ENCODE data around the gene FAM193A. TPM values are rescaled to one million over a fixed set of nuclear protein-coding genes. Genes with fewer than 3 reads are reported as not detected.
"Not testable (repeated sequence)": the region's sequence is repeated elsewhere in the genome, so short reads cannot be mapped to it uniquely, and the experiment has no call there.

Gene FAM193A
- polyA plus RNA-seq, 5 donors = 26.0 to 32.8 (median 26.7) TPM

DNA sequence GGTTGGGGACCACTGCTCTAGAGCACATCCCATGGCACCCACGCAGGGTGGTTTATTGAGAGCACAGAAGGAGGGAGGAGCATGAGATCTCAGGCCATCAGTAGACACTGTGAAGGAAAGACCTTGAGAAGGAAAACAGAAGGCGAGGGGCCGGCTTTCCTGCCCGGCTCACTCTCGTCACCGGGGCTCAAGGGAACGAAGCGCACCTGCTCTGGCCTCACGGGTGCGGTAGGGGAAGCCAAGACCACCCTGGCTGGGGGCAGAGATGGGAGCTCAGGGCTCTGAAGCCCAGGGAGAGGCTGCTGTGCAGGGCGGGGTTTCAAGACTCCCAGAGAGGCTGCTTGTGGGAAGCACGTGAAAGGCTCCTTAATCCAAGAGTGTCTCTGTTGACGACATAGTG lies 113.8 kb downstream of the FAM193A start:
- DNase-seq = no peak

DNA sequence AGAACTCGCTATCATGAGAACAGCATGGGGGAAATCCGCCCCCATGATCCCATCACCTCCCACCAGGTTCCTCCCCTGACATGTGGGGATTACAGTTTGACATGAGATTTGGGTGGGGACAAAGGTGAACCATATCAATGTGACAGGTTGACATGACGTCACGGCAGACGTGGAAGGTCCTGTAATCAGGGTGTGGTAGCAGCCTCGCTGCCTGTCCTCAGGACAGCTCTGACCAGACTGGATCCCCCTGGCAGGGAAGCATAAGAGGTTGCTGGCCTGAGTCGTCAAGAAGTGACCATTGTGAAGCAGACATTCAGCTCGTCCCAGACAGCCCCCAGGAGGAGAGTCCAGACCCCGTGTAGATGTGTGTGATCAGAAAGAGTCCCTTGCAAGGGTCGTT lies 115.1 kb downstream of the FAM193A start:
- no peak for DNase-seq

DNA sequence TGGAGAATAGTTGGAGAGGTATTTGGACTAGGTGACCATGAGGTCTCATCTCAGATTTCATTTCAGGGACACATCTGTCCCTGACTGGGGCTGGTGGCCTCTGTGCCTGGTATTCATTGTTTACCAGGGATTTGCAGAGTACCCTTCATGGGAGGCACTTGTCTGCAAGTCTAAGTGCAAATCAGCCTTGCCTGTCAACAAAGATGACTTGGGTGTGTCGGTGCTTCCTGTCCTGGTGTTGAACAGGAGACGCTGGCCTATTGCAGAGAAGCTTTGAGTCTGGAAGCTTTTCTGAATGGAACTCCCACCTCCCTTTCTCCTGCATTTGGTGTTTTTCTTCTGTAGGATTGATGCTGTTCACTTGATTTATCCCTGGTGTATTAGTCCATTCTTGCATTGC lies 115.6 kb downstream of the FAM193A start:
- DNase-seq = no peak

DNA sequence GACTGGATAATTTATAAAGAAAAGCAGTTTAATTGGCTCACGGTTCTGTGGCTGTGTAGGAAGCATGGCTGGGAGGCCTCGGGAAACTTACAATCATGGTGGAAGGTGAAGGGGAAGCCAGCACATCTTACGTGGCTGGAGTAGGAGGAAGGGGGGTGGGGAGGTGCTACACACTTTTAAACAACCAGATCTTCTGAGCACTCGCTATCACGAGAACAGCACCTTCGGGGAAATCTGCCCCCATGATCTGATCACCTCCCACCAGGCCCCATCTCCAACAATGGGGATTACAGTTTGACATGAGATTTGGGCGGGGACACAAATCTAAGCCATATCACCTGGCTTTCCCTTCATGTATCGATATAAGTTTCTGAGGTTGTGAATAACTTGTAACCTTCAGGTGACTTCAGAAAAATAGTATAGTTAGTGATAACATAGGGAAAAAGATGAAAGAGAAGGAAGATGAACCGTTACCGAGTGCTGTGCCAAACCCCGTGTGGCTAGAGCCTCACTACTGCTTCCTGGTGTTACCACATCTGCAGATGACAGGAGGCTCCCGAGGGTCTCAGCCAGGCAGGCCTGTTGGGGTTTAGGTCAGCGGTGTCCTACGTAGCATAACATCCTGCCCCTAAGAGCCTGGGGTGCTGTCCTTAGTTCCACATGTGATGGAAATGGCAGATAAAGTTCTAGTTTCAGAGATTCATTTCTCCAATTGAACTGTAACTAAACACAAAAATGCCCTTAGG lies 116.1 kb downstream of the FAM193A start:
- no peak for DNase-seq

DNA sequence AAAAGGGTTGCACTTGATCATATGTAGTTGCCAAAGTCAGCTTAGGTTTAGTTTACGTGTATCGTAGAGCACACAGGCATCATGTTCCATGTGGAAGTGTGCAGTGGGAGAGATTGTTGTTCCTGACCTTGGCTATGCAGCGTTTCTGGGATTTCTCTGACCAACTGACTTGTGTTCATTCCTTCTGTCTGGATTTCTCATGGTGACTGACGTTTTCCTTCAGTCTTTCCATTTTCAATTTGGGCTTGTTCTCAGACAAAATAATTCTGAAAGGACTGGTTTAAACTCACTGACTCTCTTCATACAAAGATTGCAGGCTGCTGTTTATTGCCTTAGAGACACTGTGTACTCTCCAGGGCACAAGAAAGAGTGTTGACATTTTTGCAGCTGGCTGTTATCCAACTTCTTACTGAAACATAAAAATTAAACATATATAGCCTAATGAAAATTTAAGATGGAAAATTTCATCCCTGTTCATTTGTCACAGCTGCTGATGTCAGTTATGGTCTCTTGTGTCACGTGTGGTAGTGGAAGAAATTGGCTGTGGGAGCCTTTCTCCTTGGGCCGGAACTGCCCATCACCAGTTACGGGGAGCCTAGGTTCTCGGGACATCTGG lies 124.3 kb downstream of the FAM193A start:
- peak; percentile 76 to 82 for DNase-seq

DNA sequence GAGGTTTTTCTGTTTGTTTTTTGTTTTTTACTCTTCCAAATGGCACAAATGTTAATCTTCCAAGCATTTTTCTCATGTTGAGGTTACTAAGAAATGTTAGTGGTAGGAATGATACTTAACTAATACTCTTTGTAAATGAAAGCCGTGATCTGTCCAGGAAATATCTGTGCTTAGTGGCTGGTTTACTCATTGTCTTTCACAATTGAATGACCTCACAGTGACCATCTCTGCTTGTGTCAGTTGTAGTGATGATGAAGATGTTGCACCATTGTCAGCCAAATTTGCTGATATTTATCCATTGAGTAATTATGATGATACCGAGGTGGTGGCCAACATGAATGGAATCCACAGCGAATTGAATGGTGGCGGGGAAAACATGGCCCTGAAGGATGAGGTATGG lies 126.2 kb downstream of the FAM193A start:
- DNase-seq = no peak

DNA sequence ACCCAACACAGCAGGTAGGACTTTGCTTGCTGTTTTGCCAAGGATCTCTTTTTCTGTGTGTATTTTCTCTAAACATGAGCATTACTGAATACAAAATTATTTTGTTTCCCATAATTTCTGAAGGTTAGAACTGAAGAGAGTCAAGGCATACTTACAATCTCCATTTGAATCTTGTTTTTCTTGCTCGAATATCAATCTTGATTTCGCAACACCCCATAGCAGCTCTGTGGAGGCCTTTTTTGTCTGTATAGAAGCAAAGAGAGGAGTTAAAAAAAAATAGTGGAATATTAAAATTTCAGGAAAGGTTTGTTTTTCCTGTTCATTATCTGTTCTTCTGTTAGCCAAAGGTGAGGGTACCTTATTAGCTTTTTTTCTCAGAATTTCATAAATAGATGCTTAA lies 126.8 kb downstream of the FAM193A start:
- peak in 1 of 2 donors; percentile 7 for DNase-seq

DNA sequence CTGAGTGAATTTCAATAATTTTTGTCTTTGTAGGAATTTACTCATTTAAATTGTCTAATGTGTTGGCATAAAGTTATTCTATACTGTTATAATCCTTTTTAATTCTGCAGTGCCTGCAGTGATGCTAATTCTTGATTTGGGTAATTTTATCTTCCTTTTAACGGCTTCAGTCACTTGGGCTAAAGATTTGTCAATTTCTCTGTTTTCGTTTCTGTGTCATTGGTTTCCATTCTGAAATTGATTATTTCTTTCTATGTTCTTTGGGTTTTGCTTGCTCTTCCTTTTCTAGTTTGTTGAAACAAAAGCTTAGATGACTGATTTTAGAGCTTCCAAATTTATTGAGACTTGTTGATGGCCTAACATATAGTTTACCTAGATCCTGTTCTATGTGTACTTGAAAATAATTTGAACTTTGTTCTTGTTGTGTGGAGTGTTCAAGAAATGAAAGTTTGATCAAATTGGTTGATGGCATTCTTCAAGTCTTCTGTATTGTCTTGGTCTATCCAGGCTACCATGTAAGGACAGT lies 130.3 kb downstream of the FAM193A start:
- no peak for DNase-seq

DNA sequence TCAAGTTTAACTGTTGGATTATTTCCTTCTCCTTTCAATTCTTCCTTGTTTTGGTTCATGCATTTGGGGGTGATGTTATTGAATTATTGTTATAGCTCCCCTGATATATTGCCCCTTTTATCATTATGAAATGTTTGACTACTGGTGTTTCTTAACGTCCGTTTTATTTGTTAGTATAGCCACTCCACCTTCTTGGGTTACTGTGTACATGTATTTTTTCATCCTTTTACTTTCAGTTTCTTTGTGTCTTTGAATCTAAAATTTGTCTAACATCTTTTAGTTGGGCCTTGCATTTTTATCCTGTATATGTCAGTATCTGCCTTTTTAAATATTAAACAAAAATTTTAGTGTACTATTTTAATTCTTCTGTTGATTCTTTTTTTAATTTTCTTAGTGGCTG lies 131.0 kb downstream of the FAM193A start:
- no peak for DNase-seq

DNA sequence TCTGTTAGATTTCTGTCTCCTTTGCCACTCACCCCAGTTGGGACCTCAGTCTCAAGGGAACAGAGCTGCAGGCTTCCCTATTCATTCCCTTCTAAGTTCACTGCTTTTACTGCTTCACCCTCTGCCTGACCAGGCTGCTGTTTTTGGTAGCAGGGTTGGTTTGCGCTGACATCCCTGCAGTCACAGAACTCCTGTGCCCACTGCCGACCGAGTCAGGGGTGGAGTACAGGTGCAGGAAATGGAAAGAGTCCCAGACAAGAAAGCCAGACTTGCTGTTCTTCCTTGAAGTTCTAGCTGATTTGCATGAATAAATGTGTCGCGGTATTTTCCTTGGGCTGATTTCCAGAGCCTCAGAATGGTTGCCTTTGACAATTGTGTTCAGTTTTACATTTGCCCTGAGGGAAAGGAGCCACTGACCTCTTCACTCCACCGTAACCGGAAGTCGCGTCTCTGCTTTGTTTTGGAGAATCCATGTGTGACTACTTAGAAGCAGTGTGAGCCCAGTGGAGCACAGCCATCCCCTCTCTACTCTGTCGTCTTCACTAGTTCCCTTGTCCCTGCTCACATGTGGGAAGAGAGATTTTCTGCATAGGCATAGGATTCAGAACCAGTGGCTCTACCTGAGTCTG lies 134.9 kb downstream of the FAM193A start:
- no peak for DNase-seq

DNA sequence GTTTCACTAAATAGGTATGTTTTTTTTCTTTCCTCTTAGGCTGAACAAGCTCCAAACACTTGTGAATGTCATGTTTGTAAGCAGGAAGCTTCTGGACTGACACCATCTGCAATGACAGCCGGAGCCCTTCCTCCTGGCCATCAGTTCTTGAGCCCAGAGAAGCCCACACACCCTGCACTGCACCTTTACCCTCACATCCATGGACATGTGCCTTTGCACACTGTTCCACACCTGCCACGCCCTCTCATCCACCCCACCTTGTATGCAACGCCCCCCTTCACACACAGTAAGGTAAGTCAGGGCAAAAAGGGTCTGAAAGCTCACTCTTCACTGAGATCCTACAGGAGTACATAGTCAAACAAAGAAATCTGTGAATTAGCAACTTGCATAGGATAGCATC lies 135.6 kb downstream of the FAM193A start:
- no peak for DNase-seq

DNA sequence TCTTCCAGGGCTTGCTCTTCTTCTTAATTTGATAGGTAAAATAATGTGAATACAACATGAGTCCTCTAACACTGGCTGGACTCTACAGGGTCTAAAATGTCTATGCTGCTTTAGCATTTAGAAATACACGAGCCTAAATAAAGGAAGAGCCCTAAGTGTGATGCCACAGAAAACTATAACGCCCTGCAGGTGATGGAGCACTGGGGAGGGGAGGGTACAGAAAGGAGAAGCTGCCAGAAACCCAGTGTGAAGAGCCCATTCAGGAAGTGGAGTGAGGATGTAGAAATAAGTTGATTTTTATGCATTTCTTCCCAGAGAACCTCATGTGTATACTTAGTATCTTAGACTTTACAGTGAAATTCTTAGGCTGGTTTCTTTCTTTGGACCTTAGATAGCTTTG lies 136.3 kb downstream of the FAM193A start:
- no peak for DNase-seq

DNA sequence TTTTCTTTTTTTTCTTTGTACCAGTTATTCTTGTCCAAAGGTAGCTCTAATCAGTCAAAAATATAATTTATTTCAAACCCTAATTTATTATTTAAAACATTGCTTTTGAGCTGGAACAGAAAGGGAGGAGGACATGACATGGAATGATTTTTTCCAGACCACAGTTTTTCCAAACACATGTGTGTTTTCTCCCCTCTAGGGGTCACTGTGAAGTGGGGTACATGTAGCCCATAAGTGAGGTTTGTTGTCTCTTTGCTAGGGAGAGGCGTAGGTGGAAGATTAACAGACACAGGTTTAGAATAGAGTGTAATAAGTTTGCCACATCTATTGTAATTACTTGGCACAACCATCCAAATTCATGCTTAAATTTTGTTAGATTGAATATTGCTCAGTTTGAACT lies 136.7 kb downstream of the FAM193A start:
- DNase-seq = no peak

DNA sequence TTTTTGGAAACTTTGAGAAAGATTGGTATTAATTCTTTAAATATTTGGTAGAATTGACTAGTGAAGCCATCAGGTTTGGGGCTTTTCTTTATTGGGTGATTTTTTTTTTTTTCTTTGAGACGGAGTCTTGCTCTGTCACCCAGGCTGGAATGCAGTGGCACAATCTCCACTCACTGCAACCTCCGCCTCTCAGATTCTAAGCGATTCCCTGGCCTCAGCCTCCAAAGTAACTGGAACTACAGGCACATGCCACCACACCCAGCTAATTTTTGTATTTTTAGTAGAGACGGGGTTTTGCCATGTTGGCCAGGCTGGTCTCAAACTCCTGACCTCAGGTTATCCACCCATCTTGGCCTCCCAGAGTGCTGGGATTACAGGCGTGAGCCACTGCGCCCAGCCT lies 143.3 kb downstream of the FAM193A start:
- not testable (repeated sequence) for DNase-seq

DNA sequence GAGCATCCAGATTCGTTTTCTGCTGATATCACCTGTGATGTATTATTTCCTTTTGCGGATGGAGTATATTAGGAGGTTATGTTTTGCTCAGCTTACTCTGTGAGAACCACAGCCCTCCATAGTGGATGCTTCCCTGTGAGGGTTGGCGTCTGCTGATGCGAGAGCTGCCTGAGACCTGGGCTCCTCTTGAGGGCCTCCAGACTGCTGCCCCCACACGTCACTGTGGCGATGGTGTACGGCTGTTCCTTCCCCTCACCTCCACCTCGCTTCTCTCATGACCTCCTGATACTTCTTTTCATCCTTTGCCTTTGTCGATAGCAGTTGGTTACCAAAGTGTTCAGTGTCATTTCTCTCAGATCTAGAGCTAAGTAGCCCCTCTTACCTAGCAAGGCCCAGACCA lies 148.0 kb downstream of the FAM193A start:
- no peak for DNase-seq

DNA sequence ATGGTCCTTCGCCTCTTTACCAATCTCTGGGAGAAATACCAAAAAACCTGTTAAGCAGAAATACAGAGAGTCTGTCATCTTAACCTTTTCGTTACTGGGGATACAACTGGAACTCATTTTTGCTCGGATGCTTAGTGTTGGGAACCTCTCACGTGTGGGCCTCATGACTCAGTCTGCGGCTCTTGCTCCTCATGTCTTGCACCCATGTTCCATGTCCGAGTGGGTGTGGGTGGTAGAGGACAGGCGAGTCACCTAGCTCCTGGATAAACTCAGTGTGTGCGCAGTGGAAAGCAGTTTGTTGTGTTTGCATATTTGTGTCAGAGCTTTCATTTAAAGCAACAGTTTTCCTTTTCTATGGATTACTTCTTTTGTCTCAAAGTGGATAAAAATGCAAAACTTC lies 149.1 kb downstream of the FAM193A start:
- DNase-seq = no peak

DNA sequence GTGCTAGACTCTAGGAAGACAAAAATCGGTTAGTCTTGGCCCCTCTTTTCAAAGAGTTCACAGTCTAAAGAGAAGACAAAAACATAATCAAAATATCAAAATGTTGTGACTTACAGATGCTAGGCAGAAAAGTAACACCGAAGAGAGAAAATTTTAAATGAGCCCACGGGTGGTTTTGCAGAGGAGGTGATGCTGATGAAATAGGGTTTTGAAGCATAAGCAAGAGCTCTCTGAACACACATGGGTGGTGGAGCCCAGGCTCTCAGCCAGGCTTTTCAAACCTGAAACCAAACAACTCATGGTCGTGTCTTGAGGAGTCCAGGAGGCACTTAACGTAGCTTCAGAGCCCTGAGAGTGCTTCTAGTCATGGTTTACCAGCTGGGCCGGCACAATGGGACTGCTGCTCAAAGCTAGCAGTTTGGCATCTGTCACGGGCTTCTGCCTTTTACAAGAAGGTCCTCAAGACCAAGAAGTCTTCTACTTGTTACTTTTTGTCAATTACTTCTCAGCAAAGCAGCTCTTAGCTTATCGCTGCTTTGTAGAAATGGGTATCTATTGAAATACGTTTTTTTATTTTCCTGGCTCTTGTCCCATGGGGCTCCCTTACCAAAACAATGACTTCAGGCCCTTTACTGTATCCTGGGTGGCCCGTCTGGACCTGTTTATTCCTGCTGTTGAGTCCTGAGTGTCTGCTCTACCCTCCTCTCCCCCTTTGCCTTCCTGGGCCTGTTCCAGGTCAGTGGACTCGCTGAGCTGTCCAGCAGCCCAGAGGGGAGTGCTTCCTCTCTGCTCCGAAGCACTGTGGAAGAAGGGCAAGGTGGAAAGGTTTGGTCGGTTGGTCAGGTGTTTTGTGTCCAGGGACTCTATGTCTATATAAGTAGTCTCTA lies 150.2 kb downstream of the FAM193A start:
- DNase-seq = no peak

DNA sequence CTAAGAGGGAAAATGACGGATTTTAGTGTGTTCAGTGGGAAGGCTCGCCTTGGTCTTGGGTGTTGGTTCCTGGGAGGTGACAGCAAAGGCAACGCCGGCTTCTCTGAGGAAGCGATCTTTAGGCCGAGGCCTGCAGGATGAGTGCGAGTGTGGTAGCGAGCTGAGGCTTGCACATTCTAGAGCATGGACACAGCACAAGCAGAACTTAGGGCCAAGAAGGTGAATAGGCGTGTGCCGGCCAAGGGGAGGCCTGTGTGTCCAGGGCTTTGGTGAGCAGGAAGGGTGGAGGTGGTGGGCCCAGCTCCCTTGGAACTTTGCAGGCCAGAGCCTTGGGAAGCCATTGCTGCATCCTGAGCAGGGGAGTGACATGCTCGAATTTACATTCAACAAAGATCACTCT lies 151.8 kb downstream of the FAM193A start:
- no peak for DNase-seq

DNA sequence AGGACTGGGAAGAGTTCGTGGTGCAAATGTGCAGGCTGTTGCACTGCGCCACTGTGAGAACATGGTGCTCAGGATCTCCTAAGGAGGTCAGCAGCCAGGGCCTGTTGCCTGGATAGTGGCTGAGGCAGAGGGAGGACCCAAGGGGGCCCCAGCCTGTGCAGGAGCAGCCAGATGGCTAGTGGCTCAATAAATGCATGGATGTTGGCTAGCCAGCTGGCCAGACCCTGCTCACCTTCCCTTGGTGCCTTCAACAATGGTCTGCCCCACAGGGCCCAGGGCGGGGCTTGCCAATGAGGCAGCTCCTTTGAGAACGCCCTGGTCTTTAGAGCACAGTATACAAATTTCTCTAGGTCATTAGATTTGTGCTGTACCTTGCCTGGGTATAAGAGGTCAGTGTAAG lies 152.2 kb downstream of the FAM193A start:
- DNase-seq = no peak

DNA sequence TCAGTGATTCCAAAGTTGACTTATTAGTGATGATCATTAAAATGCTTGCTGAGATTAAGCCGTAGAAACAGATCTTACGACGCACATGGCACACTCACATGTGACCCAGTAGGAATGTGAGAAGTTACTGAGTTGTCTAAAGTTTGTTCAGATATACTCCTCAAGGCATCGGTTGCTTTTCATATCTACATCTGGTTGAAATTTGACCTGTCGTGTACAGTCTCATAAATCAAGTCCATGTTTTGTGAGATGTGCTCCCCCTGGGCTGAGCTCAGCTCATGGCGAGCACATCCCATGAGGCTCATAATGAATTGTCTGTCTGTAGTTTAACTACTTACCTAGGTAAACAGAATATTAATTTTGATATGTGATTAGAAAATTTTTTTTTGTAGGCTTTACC lies 152.7 kb downstream of the FAM193A start:
- no peak for DNase-seq

DNA sequence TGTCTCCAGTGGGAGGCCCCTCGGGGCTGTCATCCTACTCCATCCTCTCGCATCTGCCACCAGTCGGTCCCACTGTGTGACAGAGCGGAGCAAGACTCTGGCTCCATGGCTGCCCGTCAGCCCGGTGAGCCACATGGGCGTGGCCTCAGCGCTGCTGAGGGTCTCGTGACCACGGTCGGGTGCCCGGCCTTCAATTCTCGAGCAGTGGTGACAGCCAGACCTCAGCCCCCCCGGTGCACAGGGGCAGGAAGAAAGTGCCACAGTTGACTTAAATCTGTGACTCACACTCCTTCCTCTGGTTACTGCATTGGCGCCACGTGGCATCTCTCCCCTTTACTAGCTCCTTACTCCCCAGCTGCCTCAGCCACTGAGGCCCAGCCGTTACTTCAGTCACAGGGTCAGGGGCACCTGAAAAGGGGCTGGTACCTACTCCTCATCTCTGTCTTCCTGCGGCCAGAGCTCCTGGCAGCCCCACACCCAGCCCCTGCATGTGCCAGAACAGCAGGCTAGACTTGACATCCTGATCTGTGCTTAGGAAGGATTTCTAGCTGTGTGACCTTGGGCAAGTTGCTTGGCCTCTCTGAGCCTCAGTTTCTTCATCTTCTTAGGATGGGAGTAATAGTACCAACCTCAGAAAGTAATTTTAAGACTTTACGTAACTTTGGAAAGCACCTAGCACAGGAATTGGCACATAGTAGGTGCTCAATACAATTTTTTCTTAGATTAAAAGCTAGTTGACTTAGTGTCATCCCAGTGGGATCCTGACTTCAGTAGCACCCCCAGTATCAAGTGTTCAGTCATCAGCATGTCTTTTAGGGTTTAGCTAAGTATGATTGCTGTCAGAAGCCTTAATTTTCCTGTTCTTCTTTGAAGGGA lies 153.6 kb downstream of the FAM193A start:
- DNase-seq = no peak
